DOHH2 (cell line): ENCODE results near the gene BRI3BP.

Source experiments
- CTCF ChIP-seq: fragments of 200-600 bp; sonication (generic); IDR thresholded peaks from one replicate; pipeline ENCODE4 v1.5.1; 2014; ENCODE audit warnings: antibody characterized with exemption, mild to moderate bottlenecking, low read depth, low read length; ENCODE audit not compliant: poor library complexity, severe bottlenecking
- EZH2phosphoT487 ChIP-seq: fragments of 200-600 bp; sonication (generic); IDR thresholded peaks from 2 replicates; pipeline ENCODE4 v1.6.1; 2017; ENCODE audit warnings: borderline replicate concordance, mild to moderate bottlenecking, antibody characterized with exemption, low read length, moderate library complexity, mixed read lengths

GRCh38 chr12:125070661-125071390 lies 77.4 kb downstream of the BRI3BP start:
- TF ChIP-seq CTCF, result no peak
- TF ChIP-seq EZH2phosphoT487, result no peak
